Gastrocnemius medialis (tissue), 4 donors: ENCODE measurements around the gene RFXANK.

ENCODE experiments used
- CTCF ChIP-seq, 5 experiments: fragments of 450-650 bp in 3 of 5; fragments of 200-600 bp in 2 of 5; sonication (generic) in 2 of 5; IDR thresholded peaks in 4 of 5; conservative IDR thresholded peaks in 1 of 5; 1 replicate in 4 of 5; 2 replicates in 1 of 5; pipeline ENCODE4 v1.5.1; 2016 to 2019; ENCODE audit warnings: antibody characterized with exemption in 5 of 5, mild to moderate bottlenecking in 3 of 5, moderate library complexity in 3 of 5
- POLR2A ChIP-seq, 2 donors: fragments of 450-650 bp; IDR thresholded peaks; one replicate each; pipeline ENCODE4 v1.6.1; 2017; ENCODE audit warnings: antibody characterized with exemption in 2 of 2, mild to moderate bottlenecking in 2 of 2, moderate library complexity in 2 of 2

GRCh38 chr19:19192910-19193423 is 909 bp downstream of the RFXANK start:
- TF ChIP-seq CTCF (IDR thresholded peaks at IDR 0.05 in 4 of 5, conservative IDR thresholded peaks at IDR 0.05 in 1 of 5) (no peak), POLR2A (IDR thresholded peaks at IDR 0.05) (no peak)
